ENCODE measurements around the gene MYD88. TPM values are rescaled to one million over a fixed set of nuclear protein-coding genes. Genes with fewer than 3 reads are reported as not detected.
"Not testable (repeated sequence)": the region's sequence is repeated elsewhere in the genome, so short reads cannot be mapped to it uniquely, and the experiment has no call there.

Gene MYD88
- total and polyA plus RNA-seq, 5 donors: 8.4 to 19.8 (median 12.7) TPM

DNA sequence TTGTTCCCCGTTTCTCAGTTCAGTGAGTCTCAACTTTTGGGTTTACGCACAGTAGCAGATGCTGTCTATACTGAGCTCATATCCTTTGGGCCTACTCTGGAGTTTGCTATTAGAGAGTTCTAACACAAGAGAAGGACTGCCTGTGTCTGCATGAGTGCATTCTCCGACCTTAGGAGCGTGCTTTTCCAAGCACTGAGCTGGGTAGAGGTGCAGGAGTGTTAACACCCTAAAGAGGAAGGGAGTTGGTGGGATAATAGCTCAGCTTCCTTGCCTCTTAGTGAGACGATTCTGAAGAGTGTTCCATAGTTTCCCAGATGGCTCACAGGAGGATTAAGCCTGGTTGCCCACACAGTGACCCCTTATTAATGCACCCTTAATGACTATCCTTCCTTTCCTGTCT lies 20.0 kb downstream of the MYD88 start:
- Histone ChIP-seq H3K4me1 (ENCODE audit: control insufficient read depth, insufficient read depth, low read length) (no peaks in the 10 kb centered on the region), H3K27me3 (ENCODE audit: control insufficient read depth, insufficient read depth) (no peaks in the 10 kb centered on the region), H3K9me3 (ENCODE audit: control insufficient read depth, low read length) (no peaks in the 10 kb centered on the region), H3K27ac (ENCODE audit: low read length) (no peak overlapping the region), H3K4me3 (ENCODE audit: low read length) (no peak overlapping the region)
- ATAC-seq: no peak
- DNase-seq: no peak
- intact Hi-C loops (cut with DNase I): no loop called here
- WGBS: 75% methylated on average over 5 of the region's 5 CpGs

GRCh38 chr3:38160704-38161103 lies 22.2 kb downstream of the MYD88 start:
- intact Hi-C loops (cut with DNase I); H3K27ac ChIP-seq (ENCODE audit: low read length); H3K4me3 ChIP-seq (ENCODE audit: low read length); H3K27me3 ChIP-seq (ENCODE audit: control insufficient read depth, insufficient read depth); DNase-seq; H3K4me1 ChIP-seq (ENCODE audit: control insufficient read depth, insufficient read depth, low read length); ATAC-seq; H3K9me3 ChIP-seq (ENCODE audit: control insufficient read depth, low read length): not testable (repeated sequence)
- WGBS: 89% methylated on average over 11 of the region's 11 CpGs

DNA sequence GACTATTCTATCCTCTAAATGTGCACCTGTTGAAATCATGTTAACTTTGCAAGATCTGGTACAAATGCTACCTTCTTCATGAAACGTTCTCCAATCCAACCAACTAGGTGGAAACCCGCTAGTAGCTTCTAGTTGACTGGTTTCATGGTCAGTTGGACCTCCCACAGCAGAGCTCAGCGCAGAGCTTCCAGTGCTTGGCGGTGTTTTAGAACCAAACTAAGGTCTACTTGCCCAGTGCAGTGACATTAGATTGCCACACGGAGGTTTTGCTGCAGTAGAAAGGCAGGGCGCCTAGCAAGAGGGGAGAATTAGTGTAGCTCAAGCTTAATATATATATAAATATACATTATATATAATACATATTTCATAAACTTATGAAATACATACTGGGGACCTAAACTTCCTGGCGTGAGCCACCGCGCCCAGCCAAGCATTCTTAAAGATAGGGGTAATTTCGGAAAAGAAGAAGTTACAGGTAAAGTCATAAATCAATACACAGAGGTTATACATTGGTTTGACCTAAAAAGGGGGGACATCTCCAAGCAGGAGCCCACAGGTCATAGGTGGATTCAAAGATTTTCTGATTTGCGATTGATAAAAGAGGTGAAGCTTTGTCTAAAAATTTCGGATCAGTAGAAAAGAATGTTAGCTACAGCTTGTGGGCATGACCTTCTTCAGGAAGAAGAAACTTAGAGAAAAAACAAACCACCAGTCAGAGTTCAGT lies 24.8 kb downstream of the MYD88 start:
- no peak overlapping the region for H3K27ac ChIP-seq (ENCODE audit: low read length)

DNA sequence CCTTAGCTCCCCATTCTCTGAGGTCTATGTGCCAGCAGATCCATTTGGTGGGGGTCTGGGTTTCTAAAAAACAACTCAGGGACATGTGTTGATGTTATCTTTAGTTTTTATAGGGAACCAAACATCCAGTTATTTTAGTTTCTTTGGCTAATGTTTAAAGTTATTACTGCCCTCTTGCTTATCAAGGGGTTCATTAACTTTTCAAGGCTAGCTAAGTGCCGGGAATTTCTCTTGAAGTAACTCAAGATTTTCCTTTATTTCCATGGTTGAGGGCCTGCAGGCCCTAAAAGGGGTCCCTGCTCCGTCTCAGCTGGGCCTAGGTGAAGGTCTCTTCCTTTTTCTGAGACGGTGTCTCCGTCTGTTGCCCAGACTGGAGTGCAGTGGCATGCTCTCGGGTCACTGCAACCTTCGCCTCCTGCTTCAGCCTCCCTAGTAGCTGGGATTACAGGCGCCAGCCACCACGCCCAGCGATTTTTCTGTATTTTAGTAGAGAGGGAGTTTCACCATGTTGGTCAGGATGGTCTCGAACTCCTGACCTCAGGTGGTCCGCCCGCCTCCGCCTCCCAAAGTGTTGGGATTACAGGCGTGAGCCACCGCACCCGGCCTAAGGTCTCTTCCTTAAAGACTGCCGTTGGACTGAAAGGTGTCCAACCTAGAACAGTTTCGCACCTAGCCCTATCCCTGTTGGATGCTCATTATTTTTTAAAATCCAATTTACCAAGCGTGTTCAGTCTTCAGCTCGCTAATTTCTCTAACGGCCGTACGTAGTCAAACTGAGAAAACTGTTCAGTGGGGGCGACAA lies 25.6 kb downstream of the MYD88 start:
- 73% methylated on average over 24 of the region's 24 CpGs for WGBS
- Histone ChIP-seq H3K9me3 (ENCODE audit: control insufficient read depth, low read length) (no peaks in the 10 kb centered on the region), H3K4me1 (ENCODE audit: control insufficient read depth, insufficient read depth, low read length) (peaks cover 3% of the 10 kb centered on the region), H3K27ac (ENCODE audit: low read length) (peak overlapping the region; percentile 91), H3K4me3 (ENCODE audit: low read length) (peak overlapping the region; percentile 63), H3K27me3 (ENCODE audit: control insufficient read depth, insufficient read depth) (no peaks in the 10 kb centered on the region)
- DNase-seq (peak in 2 of 3 donors; percentile 63), ATAC-seq (no peak)
- intact Hi-C loops (cut with DNase I): loop anchor here in 1 of 4 donors (2.0 kb wide), 1 partner anchor 25 kb away; the partner anchor contains the start of gene MYD88

More for the DNA sequence above, 24.8 kb downstream of the MYD88 start:
- Histone ChIP-seq H3K4me3 (ENCODE audit: low read length) (no peak overlapping the region), H3K9me3 (ENCODE audit: control insufficient read depth, low read length) (no peaks in the 10 kb centered on the region), H3K27me3 (ENCODE audit: control insufficient read depth, insufficient read depth) (no peaks in the 10 kb centered on the region), H3K4me1 (ENCODE audit: control insufficient read depth, insufficient read depth, low read length) (peaks cover 3% of the 10 kb centered on the region)
- no peak for ATAC-seq
- 92% methylated on average over 12 of the region's 12 CpGs for WGBS
- DNase-seq: no peak
- intact Hi-C loops (cut with DNase I): no loop called here

- Histone ChIP-seq H3K27ac (ENCODE audit: low read length) (peak overlapping the region; percentile 91), H3K9me3 (ENCODE audit: control insufficient read depth, low read length) (no peaks in the 10 kb centered on the region), H3K4me1 (ENCODE audit: control insufficient read depth, insufficient read depth, low read length) (peaks cover 3% of the 10 kb centered on the region), H3K27me3 (ENCODE audit: control insufficient read depth, insufficient read depth) (no peaks in the 10 kb centered on the region), H3K4me3 (ENCODE audit: low read length) (peak overlapping the region; percentile 63)
- ATAC-seq (no peak), DNase-seq (no peak)
- WGBS: 2% methylated on average over 17 of the region's 17 CpGs
- intact Hi-C loops (cut with DNase I): loop anchor here in 1 of 4 donors (2.0 kb wide), 1 partner anchor 26 kb away; the partner anchor contains the start of gene MYD88
Measured at GRCh38 chr3:38164643-38164951, 26.1 kb downstream of the MYD88 start.

- Histone ChIP-seq H3K9me3 (ENCODE audit: control insufficient read depth, low read length) (no peaks in the 10 kb centered on the region), H3K4me3 (ENCODE audit: low read length) (peak within 1 kb of the TSS; percentile 63), H3K4me1 (ENCODE audit: control insufficient read depth, insufficient read depth, low read length) (peaks cover 3% of the 10 kb centered on the region), H3K27me3 (ENCODE audit: control insufficient read depth, insufficient read depth) (no peaks in the 10 kb centered on the region), H3K27ac (ENCODE audit: low read length) (peak within 1 kb of the TSS; percentile 91)
- under 1% methylated on average over 57 of the region's 57 CpGs for WGBS
- peak; percentile 99 to 100 (median 100) for DNase-seq
- intact Hi-C loops (cut with DNase I): loop anchor here in 1 of 4 donors (2.0 kb wide), 1 partner anchor 26 kb away; the partner anchor contains the start of gene MYD88
- peak; percentile 96 to 98 for ATAC-seq
Measured at GRCh38 chr3:38164952-38165721, 26.7 kb downstream of the MYD88 start, which contains the start of gene OXSR1. Gene OXSR1 (plus strand): TSS chr3:38165537. CDS start chr3:38165877, 340 bp downstream.

DNA sequence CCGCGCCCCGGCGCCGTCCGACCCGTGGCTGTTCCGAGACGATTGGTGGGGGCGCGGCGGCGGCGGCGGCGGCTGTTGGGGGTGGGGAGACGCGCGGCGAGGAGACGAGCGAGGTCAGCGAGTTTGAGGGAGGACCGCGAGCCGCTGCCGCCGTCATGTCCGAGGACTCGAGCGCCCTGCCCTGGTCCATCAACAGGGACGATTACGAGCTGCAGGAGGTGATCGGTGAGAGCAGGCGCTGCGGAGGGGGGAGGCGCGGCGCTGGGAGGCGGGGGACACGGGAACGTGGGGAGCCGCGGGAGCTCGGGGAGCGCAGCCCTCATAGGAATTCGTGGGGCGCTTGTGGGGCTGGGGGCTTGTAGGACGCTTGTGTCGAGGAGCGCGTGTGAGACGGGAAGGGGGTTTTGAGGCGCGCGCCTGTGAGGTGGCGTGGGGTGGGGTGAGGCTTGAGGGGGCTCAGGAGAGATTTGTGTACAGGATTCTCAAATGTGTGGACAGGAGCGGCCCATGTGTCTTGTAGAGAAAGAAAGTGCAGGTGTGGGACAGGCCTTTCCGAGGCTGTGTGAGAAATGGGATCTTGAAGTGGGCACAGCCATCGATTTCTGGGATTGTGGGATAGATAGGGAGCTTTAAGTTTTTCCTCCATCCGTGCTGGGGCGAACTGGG lies 27.4 kb downstream of the MYD88 start:
- DNase-seq (no peak), ATAC-seq (no peak)
- Histone ChIP-seq H3K4me3 (ENCODE audit: low read length) (peak overlapping the region; percentile 58), H3K27me3 (ENCODE audit: control insufficient read depth, insufficient read depth) (no peaks in the 10 kb centered on the region), H3K27ac (ENCODE audit: low read length) (peak overlapping the region; percentile 88), H3K9me3 (ENCODE audit: control insufficient read depth, low read length) (no peaks in the 10 kb centered on the region), H3K4me1 (ENCODE audit: control insufficient read depth, insufficient read depth, low read length) (peaks cover 3% of the 10 kb centered on the region)
- WGBS: under 1% methylated on average over 62 of the region's 62 CpGs
- intact Hi-C loops (cut with DNase I): loop anchor here in 1 of 4 donors (2.0 kb wide), 1 partner anchor 27 kb away; the partner anchor contains the start of gene MYD88

DNA sequence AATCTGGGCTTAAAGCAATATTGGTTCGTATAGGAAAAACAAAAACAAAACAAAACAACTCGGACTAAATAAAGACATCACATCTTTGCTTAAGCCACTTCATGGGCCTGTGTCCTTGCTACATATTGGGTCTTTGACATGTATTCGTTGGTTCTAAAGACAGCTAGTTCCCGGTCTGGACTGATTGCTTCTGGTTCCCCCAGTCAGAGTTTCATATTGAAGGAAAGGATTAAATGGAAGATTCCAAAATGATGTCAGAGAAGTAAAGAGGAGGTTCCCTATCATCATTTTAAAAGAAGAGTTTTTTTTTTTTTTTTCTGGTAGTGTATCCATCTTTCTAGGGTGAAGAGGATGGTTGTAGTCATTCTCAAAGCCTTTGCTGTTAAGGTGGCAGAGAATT lies 29.1 kb downstream of the MYD88 start:
- H3K27ac ChIP-seq (ENCODE audit: low read length): no peak overlapping the region
- H3K9me3 ChIP-seq (ENCODE audit: control insufficient read depth, low read length): no peaks in the 10 kb centered on the region
- peaks cover 3% of the 10 kb centered on the region for H3K4me1 ChIP-seq (ENCODE audit: control insufficient read depth, insufficient read depth, low read length)
- H3K4me3 ChIP-seq (ENCODE audit: low read length): no peak overlapping the region
- WGBS: 88% methylated on average over 4 of the region's 4 CpGs
- H3K27me3 ChIP-seq (ENCODE audit: control insufficient read depth, insufficient read depth): no peaks in the 10 kb centered on the region
- intact Hi-C loops (cut with DNase I): no loop called here
- no peak for ATAC-seq
- DNase-seq: no peak

DNA sequence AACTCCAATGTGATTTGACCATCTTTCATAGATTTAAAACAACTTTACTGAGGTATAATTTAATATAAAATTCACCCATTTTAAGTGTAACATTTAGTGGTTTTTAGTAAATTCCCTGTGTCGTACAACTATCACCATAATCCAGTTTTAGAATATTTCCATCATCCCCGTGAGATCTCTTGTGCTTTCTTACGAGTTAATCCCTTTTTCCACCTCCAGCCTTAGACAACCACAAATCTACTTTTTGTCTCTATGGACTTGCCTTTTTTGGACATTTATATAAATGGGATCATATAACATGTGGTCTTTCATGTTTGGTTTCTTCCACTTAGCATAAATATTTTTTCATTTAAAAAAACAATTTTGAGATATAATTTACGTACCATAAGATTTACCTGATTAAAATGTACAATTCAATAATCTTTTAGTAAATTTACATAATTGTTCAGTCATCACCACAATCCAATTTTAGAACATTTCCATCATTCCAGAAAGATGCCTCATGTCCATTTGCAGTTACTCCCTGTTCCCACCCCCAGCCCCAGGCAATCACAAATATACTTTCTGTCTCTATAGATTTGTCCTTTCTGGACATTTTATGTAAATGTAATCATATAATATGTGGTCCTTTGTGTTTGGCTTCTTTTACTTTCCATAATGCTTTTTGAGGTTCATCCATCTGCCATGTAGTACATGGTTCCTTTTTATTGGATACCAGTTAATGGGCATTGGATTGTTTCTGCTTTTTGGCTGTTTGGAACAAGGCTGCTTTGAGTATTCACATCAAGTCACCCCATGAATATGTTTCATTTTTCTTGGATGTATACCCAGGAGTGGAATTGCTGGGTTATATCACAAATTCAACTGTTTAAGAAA lies 29.9 kb downstream of the MYD88 start:
- 91% methylated on average over 4 of the region's 4 CpGs for WGBS
- H3K27me3 ChIP-seq (ENCODE audit: control insufficient read depth, insufficient read depth): no peaks in the 10 kb centered on the region
- intact Hi-C loops (cut with DNase I): no loop called here

DNA sequence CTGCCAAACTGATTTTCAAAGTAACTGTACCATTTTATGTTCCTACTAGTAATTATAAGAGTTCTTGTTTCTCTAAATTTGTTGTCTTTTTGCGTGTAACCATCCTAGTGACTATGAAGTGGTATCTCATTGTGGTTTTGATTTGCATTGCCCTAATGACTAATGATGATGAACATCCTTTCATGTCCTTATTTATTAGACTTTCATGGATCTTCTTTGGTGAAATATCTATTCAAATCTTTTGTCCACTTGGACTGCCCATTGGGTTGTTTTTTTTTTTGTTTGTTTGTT lies 30.5 kb downstream of the MYD88 start:
- peaks cover 3% of the 10 kb centered on the region for H3K4me1 ChIP-seq (ENCODE audit: control insufficient read depth, insufficient read depth, low read length)
- H3K27me3 ChIP-seq (ENCODE audit: control insufficient read depth, insufficient read depth): no peaks in the 10 kb centered on the region
- no peaks in the 10 kb centered on the region for H3K9me3 ChIP-seq (ENCODE audit: control insufficient read depth, low read length)
- ATAC-seq (no peak), DNase-seq (no peak)
- WGBS: 82% methylated on average over 1 of the region's 1 CpG
- intact Hi-C loops (cut with DNase I): no loop called here
- H3K27ac ChIP-seq (ENCODE audit: low read length): no peak overlapping the region
- H3K4me3 ChIP-seq (ENCODE audit: low read length): no peak overlapping the region

More for the DNA sequence above, 29.9 kb downstream of the MYD88 start:
- DNase-seq: no peak
- no peak for ATAC-seq
- H3K4me1 ChIP-seq (ENCODE audit: control insufficient read depth, insufficient read depth, low read length): peaks cover 3% of the 10 kb centered on the region
- H3K27ac ChIP-seq (ENCODE audit: low read length): no peak overlapping the region
- no peak overlapping the region for H3K4me3 ChIP-seq (ENCODE audit: low read length)
- no peaks in the 10 kb centered on the region for H3K9me3 ChIP-seq (ENCODE audit: control insufficient read depth, low read length)
